Left lung (tissue), 10 donors: Measurements from ENCODE around the gene COL21A1. TPM values are rescaled to one million over a fixed set of nuclear protein-coding genes. Genes with fewer than 3 reads are reported as not detected.
A peak's percentile ranks its signal among the peaks of the same experiment; 100 is the strongest.

Experiments
- ATAC-seq: fragments of 200-7000 bp; cut with Tn5 transposase; one replicate; pipeline ENCODE4 v1.9.1; 2020; ENCODE audit warnings: moderate library complexity
- DNase-seq, 4 donors: peaks; one replicate each; pipeline ENCODE4 v3.0.0-alpha.2; 2013 to 2020
- H3K27ac ChIP-seq, 2 donors: fragments of 200-600 bp; sonication (generic) in 1 of 2; one replicate each; pipeline versions ENCODE4 v1.5.0 to v1.8.0; 2020 to 2021
- H3K27me3 ChIP-seq, 2 donors: fragments of 200-600 bp; sonication (generic) in 1 of 2; one replicate each; pipeline versions ENCODE4 v1.5.0 to v1.8.0; 2020 to 2021
- H3K36me3 ChIP-seq, 2 donors: fragments of 200-600 bp; sonication (generic) in 1 of 2; one replicate each; pipeline versions ENCODE4 v1.5.0 to v1.8.0; 2020 to 2021
- H3K4me1 ChIP-seq, 2 donors: fragments of 200-600 bp; one replicate each; pipeline ENCODE4 v1.8.0; 2021
- H3K4me3 ChIP-seq, 2 donors: fragments of 200-600 bp; sonication (generic) in 1 of 2; one replicate each; pipeline versions ENCODE4 v1.5.0 to v1.8.0; 2020 to 2021; ENCODE audit warnings: mild to moderate bottlenecking in 1 of 2
- H3K9me3 ChIP-seq, 2 donors: fragments of 200-600 bp; sonication (generic) in 1 of 2; one replicate each; pipeline versions ENCODE4 v1.5.0 to v1.8.0; 2020 to 2021
- CTCF ChIP-seq, 2 donors: fragments of 200-600 bp; sonication (generic) in 1 of 2; IDR thresholded peaks; one replicate each; pipeline versions ENCODE4 v1.5.0 to v1.8.0; 2021; ENCODE audit warnings: antibody characterized with exemption in 2 of 2
- intact Hi-C, 2 donors: fragments of 100-400 bp; cut with DNase I; formaldehyde crosslinking; loops; one replicate each; pipeline versions ENCODE4 v1.11.2 to v1.14.2; 2022
- polyA plus RNA-seq, 6 donors: library from polyadenylated mRNA; unstranded; fragments of 120-200 nt; gene quantifications; one replicate each; pipeline ENCODE4 v1.2.1, GENCODE V29; 2013; ENCODE audit not compliant: insufficient read length in 6 of 6
- total RNA-seq, 2 donors: library from RNA; stranded (reverse); fragmentation: NEBNext Ultra II Directional; extraction: Animal tissue kit (Norgen Biotek cat#: 25700); gene quantifications; one replicate each; pipeline ENCODE4 v1.2.1, GENCODE V29; 2021
- donor health status: DM: no; HTN: yes; CAD: no.
- donor health status: DM: no; HTN: no; CAD: no.

The COL21A1 gene
- total and polyA plus RNA-seq, 8 donors = 6.6 to 190 (median 151) TPM

- H3K4me3 ChIP-seq = no peak overlapping the region
- H3K27me3 ChIP-seq = no peaks in the 10 kb centered on the region
- no peak for ATAC-seq
- no peaks in the 10 kb centered on the region for H3K36me3 ChIP-seq
- no peak overlapping the region for H3K27ac ChIP-seq
- DNase-seq = no peak
- intact Hi-C loops = no loop called here
- H3K4me1 ChIP-seq = no peaks in the 10 kb centered on the region
- no peak for TF ChIP-seq CTCF (IDR thresholded peaks at IDR 0.05)
- no peaks in the 10 kb centered on the region for H3K9me3 ChIP-seq
Observed at GRCh38 chr6:56043076-56043475, 204.3 kb downstream of the COL21A1 start.

GRCh38 chr6:56041591-56041990 is 205.8 kb downstream of the COL21A1 start:
- Histone ChIP-seq H3K36me3 (no peaks in the 10 kb centered on the region), H3K4me3 (no peak overlapping the region), H3K27me3 (no peaks in the 10 kb centered on the region), H3K27ac (no peak overlapping the region), H3K9me3 (no peaks in the 10 kb centered on the region), H3K4me1 (no peaks in the 10 kb centered on the region)
- DNase-seq = no peak
- TF ChIP-seq CTCF (IDR thresholded peaks at IDR 0.05) = no peak
- intact Hi-C loops = no loop called here
- ATAC-seq = no peak

- peak in 1 of 4 donors; percentile 14 for DNase-seq
- Histone ChIP-seq H3K9me3 (no peaks in the 10 kb centered on the region), H3K36me3 (no peaks in the 10 kb centered on the region), H3K4me1 (no peaks in the 10 kb centered on the region), H3K27ac (peak overlapping the region in 1 of 2 donors; percentile 20), H3K4me3 (no peak overlapping the region), H3K27me3 (no peaks in the 10 kb centered on the region)
- TF ChIP-seq CTCF (IDR thresholded peaks at IDR 0.05) = no peak
- intact Hi-C loops = no loop called here
- ATAC-seq = no peak
Observed at GRCh38 chr6:56040889-56041301, 206.5 kb downstream of the COL21A1 start.

GRCh38 chr6:56040223-56040622 is 207.2 kb downstream of the COL21A1 start:
- Histone ChIP-seq H3K9me3 (no peaks in the 10 kb centered on the region), H3K36me3 (no peaks in the 10 kb centered on the region), H3K27me3 (no peaks in the 10 kb centered on the region), H3K4me3 (no peak overlapping the region), H3K27ac (no peak overlapping the region), H3K4me1 (no peaks in the 10 kb centered on the region)
- no peak for TF ChIP-seq CTCF (IDR thresholded peaks at IDR 0.05)
- DNase-seq = no peak
- intact Hi-C loops = no loop called here
- ATAC-seq = no peak

- H3K27me3 ChIP-seq = no peaks in the 10 kb centered on the region
Observed at GRCh38 chr6:56038764-56039163, 208.6 kb downstream of the COL21A1 start.

More at GRCh38 chr6:56038764-56039163, 208.6 kb downstream of the COL21A1 start:
- intact Hi-C loops = no loop called here
- Histone ChIP-seq H3K27ac (no peak overlapping the region), H3K4me3 (no peak overlapping the region), H3K9me3 (no peaks in the 10 kb centered on the region), H3K36me3 (no peaks in the 10 kb centered on the region), H3K4me1 (no peaks in the 10 kb centered on the region)
- no peak for TF ChIP-seq CTCF (IDR thresholded peaks at IDR 0.05)
- DNase-seq (no peak), ATAC-seq (no peak)
